GM13977 (cell line): Measurements from ENCODE around the gene PFN2.

Experiments used
- DNase-seq: peaks from one replicate; pipeline ENCODE4 v3.0.0; 2012; ENCODE audit warnings: low spot score
- in situ Hi-C: fragments of 300-500 bp; cut with MboI; formaldehyde crosslinking; loops from one replicate; pipeline ENCODE4 v1.12.0; 2022; ENCODE audit warnings: low sequenced_read_pairs, low pct_unique_long_range_greater_than_20kb, mixed read lengths, inconsistent platforms; ENCODE audit not compliant: unreplicated experiment
- TF ChIP-seq, protein P1 (sequence below): IDR thresholded peaks from 2 replicates; pipeline ENCODE4 v1.5.1; 2012; ENCODE audit warnings: mild to moderate bottlenecking, control low read depth; ENCODE audit not compliant: insufficient read depth; ENCODE audit errors: extremely low read depth, missing control alignments

Gene PFN2

DNA sequence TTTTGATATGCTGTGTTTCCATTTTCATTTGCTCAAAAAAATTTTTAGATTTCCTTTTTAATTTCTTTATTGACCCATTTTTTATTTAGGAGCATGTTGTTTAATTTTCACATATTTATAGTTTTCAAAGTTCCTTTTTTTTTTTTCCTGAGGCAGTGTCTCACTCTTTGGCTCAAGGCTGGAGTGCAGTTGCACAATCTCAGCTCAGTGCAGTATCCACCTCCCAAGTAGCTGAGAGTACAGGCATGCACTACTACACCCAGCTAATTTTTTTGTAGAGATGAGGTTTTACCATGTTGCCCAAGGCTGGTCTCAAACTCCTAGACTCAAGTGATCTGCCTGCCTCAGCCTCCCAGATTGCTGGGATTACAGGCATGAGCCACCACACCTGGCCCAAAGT is 36.2 kb downstream of the PFN2 start:
- TF ChIP-seq, protein P1, sequence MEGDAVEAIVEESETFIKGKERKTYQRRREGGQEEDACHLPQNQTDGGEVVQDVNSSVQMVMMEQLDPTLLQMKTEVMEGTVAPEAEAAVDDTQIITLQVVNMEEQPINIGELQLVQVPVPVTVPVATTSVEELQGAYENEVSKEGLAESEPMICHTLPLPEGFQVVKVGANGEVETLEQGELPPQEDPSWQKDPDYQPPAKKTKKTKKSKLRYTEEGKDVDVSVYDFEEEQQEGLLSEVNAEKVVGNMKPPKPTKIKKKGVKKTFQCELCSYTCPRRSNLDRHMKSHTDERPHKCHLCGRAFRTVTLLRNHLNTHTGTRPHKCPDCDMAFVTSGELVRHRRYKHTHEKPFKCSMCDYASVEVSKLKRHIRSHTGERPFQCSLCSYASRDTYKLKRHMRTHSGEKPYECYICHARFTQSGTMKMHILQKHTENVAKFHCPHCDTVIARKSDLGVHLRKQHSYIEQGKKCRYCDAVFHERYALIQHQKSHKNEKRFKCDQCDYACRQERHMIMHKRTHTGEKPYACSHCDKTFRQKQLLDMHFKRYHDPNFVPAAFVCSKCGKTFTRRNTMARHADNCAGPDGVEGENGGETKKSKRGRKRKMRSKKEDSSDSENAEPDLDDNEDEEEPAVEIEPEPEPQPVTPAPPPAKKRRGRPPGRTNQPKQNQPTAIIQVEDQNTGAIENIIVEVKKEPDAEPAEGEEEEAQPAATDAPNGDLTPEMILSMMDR, result no peak
- no peak for DNase-seq
- in situ Hi-C loops, result loop anchor here (25.0 kb wide), 1 partner anchor 578 kb away; no protein-coding TSS in a partner anchor

DNA sequence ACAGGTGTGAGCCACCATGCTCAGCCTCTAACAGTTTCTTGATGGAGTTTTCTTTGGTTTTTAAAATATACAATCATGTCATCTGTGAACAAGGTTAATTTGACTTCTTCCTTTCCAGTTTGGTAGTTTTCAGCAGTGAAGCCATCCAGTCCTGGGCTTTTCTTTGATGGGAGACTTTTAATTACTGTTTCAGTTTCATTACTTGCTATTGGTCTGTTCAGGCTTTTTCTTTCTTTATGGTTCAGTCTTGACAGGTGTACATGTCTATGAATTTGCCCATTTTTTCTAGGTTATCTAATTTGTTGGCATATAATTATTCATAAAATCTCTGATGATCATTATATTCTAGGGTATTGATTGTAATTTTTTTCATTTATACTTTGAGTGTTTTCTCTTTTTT is 36.8 kb downstream of the PFN2 start:
- in situ Hi-C loops, result loop anchor here (25.0 kb wide), 1 partner anchor 578 kb away; no protein-coding TSS in a partner anchor

DNA sequence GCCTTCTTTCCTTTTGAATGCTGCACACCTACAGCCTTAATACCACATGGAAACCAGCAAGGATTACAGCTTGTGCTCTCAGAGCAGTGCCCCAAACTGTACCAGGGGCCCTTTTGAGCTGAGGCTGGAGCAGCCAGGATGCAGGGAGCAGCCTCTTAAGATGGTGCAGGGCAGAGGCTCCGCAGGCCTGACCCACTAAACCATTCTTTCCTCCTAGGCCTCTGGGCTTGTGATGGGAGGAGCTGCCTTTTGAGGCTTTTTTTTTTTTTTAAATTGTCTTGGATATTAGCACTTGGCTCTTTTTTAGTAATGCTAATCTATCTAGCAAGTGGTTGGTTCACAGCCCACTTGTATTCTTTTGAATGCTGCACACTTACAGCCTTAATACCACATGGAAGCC is 37.7 kb downstream of the PFN2 start:
- no peak for DNase-seq
- TF ChIP-seq, protein P1, result no peak
- in situ Hi-C loops, result loop anchor here (25.0 kb wide), 1 partner anchor 579 kb away; no protein-coding TSS in a partner anchor

More for the DNA sequence above, 36.8 kb downstream of the PFN2 start:
- DNase-seq, result no peak
- TF ChIP-seq, protein P1, result no peak

DNA sequence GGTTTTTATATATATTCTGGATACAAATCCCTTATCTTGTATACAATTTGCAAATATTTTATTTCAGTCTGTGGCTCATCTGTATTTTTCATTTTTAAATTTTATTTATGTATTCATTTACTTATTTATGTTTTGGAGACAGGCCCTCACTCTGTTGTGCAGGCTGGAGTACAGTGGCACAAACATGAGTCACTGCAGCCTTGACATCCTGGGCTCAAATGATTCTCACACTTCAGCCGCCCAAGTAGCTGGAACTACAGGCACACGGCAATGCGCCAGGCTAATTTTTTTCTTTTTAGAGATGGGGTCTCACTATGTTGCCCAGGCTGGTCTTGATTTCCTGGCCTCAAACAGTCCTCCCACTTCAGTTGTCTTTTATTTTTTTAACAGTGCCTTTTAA is 50.6 kb downstream of the PFN2 start:
- TF ChIP-seq, protein P1, result no peak
- in situ Hi-C loops, result no loop called here
- no peak for DNase-seq

DNA sequence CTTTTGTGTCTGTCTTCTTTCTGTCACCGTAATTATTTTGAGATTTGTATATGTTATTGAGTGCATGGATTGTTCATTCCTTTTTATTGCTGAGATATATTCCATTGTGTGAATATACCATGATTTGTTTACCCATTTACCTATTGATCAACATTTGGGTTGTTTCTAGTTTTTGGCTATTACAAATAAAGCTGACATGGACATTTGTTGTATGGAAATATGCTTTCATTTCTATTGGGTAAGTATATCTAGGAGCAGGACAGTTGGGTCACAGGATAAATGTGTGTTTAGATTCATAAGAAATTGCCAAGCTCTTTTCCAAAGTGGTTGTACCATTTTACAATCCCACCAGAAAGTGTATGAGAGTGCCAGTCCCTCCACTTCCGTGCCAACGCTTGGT is 51.2 kb downstream of the PFN2 start:
- no peak for DNase-seq
- TF ChIP-seq, protein P1, result no peak
- in situ Hi-C loops, result no loop called here

DNA sequence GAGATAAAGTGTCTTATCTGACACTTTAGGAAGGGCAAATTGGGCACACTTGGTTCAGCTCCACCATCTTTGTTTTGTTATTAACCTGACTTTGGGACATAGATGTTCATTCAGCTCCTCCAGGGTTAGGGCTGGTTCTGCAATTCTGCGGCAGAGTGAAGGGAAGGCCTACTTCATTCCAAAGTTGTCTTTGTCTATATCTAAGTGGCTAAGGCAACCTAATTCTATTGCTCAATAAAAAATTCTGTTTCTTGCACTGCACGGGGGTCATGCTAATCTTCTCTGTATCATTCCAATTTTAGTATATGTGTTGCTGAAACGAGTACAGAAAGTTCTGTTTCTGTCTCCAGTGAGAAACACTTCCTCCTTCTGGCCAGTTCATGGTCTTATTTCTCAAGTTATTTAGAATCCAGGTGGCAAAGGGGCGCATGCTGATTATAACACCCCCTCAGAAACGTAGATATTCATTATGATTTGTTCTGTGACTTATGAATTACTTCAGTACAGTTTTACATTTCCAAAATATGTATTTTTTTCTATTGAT is 53.5 kb downstream of the PFN2 start:
- in situ Hi-C loops, result no loop called here
- TF ChIP-seq, protein P1, result no peak
- no peak for DNase-seq
